SK-N-MC (cell line): ENCODE measurements around the gene PRRC1.

Experiments
- DNase-seq: peaks from one replicate; pipeline ENCODE4 v3.0.0-alpha.2; 2011; ENCODE audit warnings: low read depth, low spot score
- H3K27ac ChIP-seq: fragments of 200-600 bp; sonication (generic); 2 replicates; pipeline ENCODE4 v1.5.1; 2016; ENCODE audit warnings: mixed run types
- H3K36me3 ChIP-seq: fragments of 200-600 bp; sonication (generic); 2 replicates; pipeline ENCODE4 v1.6.1; 2017; ENCODE audit warnings: antibody characterized with exemption, low read length, mixed read lengths; ENCODE audit not compliant: insufficient read depth
- H3K4me3 ChIP-seq: fragments of 200-600 bp; sonication (generic); 2 replicates; pipeline ENCODE4 v1.5.1; 2016
- H3K9ac ChIP-seq: fragments of 200-600 bp; sonication (generic); 2 replicates; pipeline ENCODE4 v1.8.0; 2017; ENCODE audit warnings: mixed run types, mixed read lengths; ENCODE audit not compliant: insufficient read length
- H3K9me3 ChIP-seq: fragments of 200-600 bp; sonication (generic); 2 replicates; pipeline ENCODE4 v1.6.1; 2017; ENCODE audit warnings: low read depth, mild to moderate bottlenecking, antibody characterized with exemption, low read length, moderate library complexity, mixed read lengths
- EZH2 ChIP-seq: fragments of 200-600 bp; sonication (generic); IDR thresholded peaks from one replicate; pipeline ENCODE4 v1.6.1; 2017; ENCODE audit warnings: antibody characterized with exemption
- FOXP2 ChIP-seq: optimal IDR thresholded peaks from 2 replicates; pipeline ENCODE3; 2011; ENCODE audit warnings: mild to moderate bottlenecking, moderate library complexity; ENCODE audit not compliant: insufficient read depth; ENCODE audit errors: extremely low read length, control extremely low read depth
- POLR2AphosphoS5 ChIP-seq: IDR thresholded peaks from 2 replicates; pipeline ENCODE4 v1.6.1; 2012; ENCODE audit warnings: mild to moderate bottlenecking, low read depth, low read length, borderline replicate concordance

Gene PRRC1

DNA sequence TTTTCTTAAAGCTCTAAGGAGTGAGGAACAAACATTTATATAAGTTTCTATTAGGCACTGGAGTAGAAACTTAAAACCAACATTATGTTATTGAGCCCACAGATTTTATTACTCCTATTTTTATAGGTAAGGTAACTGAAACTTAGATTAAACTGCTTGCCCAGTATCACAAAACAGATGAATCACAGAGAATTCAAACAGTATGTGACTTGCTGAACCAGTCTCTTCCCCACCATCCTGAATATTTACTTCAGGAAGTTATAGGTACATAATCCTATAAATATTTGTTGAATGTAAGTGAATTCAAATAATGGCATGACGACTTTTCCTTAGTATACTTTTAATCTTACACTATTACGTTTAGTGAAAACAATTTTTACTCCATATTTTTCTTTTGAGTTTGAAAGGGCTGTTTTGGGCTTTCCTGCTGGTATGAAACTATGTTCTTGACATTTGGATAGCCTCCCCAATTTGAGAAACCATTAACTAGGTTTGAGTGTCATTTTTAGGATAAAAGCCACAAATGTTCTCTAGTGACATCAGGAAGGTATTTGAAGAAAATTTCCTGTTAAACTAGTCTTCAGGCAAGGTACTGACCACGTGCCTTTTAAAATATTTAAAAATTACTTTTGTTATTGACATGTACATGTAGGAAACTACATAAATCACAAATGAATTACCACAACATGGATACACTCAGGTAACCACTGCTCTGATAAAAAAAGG lies 39.3 kb downstream of the PRRC1 start:
- DNase-seq = no peak
- no peak overlapping the region for H3K4me3 ChIP-seq
- no peak overlapping the region for H3K27ac ChIP-seq
- no peak for TF ChIP-seq FOXP2
- no peak for TF ChIP-seq EZH2
- no peak for TF ChIP-seq POLR2AphosphoS5
- H3K9me3 ChIP-seq = no peaks in the 10 kb centered on the region
- H3K9ac ChIP-seq = no peak overlapping the region
- H3K36me3 ChIP-seq = peaks cover 40% of the 10 kb centered on the region

GRCh38 chr5:127558273-127558672 lies 40.8 kb downstream of the PRRC1 start:
- Histone ChIP-seq H3K4me3 (no peak overlapping the region), H3K9me3 (no peaks in the 10 kb centered on the region), H3K27ac (no peak overlapping the region), H3K9ac (no peak overlapping the region), H3K36me3 (peaks cover 30% of the 10 kb centered on the region)
- no peak for DNase-seq
- TF ChIP-seq EZH2 (no peak), POLR2AphosphoS5 (no peak), FOXP2 (no peak)

- Histone ChIP-seq H3K9ac (no peak overlapping the region), H3K4me3 (no peak overlapping the region), H3K9me3 (no peaks in the 10 kb centered on the region), H3K27ac (no peak overlapping the region), H3K36me3 (0 out of 2 replicates have a peak, but pooled peaks cover 3% of the 10 kb centered on the region)
- DNase-seq = no peak
- TF ChIP-seq EZH2 (no peak), POLR2AphosphoS5 (no peak), FOXP2 (no peak)
Observed at GRCh38 chr5:127561254-127561653, 43.8 kb downstream of the PRRC1 start.

DNA sequence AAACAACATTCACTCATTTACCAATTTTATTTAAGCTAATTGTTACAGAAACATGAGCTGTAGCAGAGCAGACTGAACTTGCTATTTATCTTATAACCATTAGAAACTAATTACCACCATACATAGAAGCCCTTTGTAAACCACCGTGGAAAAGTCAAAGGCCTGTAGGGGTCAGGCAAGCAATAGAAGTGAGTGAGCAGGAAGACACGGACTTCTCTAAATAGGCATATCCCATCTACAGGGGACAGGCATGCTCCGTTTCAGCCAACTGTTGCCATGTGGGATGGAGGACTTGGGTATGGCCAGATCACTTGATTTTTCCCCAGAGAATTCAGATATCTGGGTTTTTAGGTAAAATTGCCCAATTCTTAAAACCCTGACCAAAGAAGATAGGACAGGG lies 44.8 kb downstream of the PRRC1 start:
- no peak overlapping the region for H3K9ac ChIP-seq
- TF ChIP-seq FOXP2 (no peak), POLR2AphosphoS5 (no peak)
- H3K4me3 ChIP-seq = no peak overlapping the region
- DNase-seq = no peak
- no peaks in the 10 kb centered on the region for H3K9me3 ChIP-seq
- no peaks in the 10 kb centered on the region for H3K36me3 ChIP-seq
- H3K27ac ChIP-seq = no peak overlapping the region

DNA sequence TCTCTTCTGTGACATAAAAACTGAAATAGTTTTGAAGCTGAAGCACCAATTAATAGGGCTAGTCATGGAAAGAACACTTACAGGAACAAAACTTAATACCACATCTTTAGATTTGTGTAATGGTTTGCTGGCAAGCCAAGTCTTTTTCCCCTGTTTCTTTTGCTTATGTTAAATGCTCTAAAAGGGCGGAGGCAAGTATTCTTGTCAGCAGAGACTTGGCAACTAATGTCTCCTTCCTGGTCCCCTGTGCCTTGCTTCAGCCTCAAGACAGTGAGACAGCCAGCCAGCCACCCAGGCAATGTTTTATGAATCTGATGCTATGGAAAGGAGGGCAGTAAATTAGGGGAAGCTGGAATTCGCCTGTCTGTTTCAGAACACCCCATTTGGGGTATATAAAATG lies 45.7 kb downstream of the PRRC1 start:
- no peak overlapping the region for H3K9ac ChIP-seq
- no peak overlapping the region for H3K27ac ChIP-seq
- H3K36me3 ChIP-seq = no peaks in the 10 kb centered on the region
- no peak for DNase-seq
- no peak overlapping the region for H3K4me3 ChIP-seq
- H3K9me3 ChIP-seq = no peaks in the 10 kb centered on the region
- TF ChIP-seq FOXP2 = no peak
- TF ChIP-seq EZH2 = no peak
- no peak for TF ChIP-seq POLR2AphosphoS5

- Histone ChIP-seq H3K4me3 (no peak overlapping the region), H3K27ac (no peak overlapping the region), H3K9ac (no peak overlapping the region), H3K36me3 (no peaks in the 10 kb centered on the region), H3K9me3 (no peaks in the 10 kb centered on the region)
- no peak for TF ChIP-seq POLR2AphosphoS5
- TF ChIP-seq EZH2 = no peak
- TF ChIP-seq FOXP2 = no peak
- DNase-seq = peak; percentile 16
Observed at GRCh38 chr5:127564002-127564769, 46.7 kb downstream of the PRRC1 start.

GRCh38 chr5:127565586-127566270 lies 48.3 kb downstream of the PRRC1 start:
- DNase-seq = no peak
- no peak overlapping the region for H3K27ac ChIP-seq

GRCh38 chr5:127567026-127567768 lies 49.8 kb downstream of the PRRC1 start:
- H3K27ac ChIP-seq = no peak overlapping the region
- TF ChIP-seq FOXP2 = no peak
- TF ChIP-seq POLR2AphosphoS5 = no peak
- TF ChIP-seq EZH2 = no peak

More at GRCh38 chr5:127565586-127566270, 48.3 kb downstream of the PRRC1 start:
- no peak for TF ChIP-seq EZH2
- TF ChIP-seq POLR2AphosphoS5 = no peak
- no peak for TF ChIP-seq FOXP2
- H3K36me3 ChIP-seq = no peaks in the 10 kb centered on the region
- no peak overlapping the region for H3K4me3 ChIP-seq
- H3K9me3 ChIP-seq = no peaks in the 10 kb centered on the region
- H3K9ac ChIP-seq = no peak overlapping the region

More at GRCh38 chr5:127567026-127567768, 49.8 kb downstream of the PRRC1 start:
- Histone ChIP-seq H3K4me3 (no peak overlapping the region), H3K36me3 (no peaks in the 10 kb centered on the region), H3K9ac (no peak overlapping the region), H3K9me3 (no peaks in the 10 kb centered on the region)
- no peak for DNase-seq
